ENCODE measurements around the gene BAG2.

DNA sequence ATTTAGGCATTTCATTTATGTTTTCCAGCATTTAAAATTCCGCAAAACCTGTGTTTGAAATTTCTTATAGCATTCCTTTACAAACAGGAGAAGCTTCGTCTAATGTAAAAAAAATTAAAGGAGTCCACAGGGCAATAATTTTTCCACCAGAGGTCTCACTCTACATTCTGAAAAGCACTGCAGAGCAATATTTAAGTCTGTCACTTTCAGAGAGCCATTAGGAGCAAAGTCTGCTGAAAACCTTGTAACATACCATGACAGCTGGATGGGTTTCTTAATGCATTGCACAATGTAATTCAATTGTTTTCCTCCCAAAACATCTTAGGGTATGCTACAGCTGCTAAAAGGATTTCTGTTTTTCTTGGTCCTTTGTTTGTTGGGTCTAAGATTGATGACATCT, 18.0 kb downstream of the BAG2 start:
- TF ChIP-seq, protein P1, sequence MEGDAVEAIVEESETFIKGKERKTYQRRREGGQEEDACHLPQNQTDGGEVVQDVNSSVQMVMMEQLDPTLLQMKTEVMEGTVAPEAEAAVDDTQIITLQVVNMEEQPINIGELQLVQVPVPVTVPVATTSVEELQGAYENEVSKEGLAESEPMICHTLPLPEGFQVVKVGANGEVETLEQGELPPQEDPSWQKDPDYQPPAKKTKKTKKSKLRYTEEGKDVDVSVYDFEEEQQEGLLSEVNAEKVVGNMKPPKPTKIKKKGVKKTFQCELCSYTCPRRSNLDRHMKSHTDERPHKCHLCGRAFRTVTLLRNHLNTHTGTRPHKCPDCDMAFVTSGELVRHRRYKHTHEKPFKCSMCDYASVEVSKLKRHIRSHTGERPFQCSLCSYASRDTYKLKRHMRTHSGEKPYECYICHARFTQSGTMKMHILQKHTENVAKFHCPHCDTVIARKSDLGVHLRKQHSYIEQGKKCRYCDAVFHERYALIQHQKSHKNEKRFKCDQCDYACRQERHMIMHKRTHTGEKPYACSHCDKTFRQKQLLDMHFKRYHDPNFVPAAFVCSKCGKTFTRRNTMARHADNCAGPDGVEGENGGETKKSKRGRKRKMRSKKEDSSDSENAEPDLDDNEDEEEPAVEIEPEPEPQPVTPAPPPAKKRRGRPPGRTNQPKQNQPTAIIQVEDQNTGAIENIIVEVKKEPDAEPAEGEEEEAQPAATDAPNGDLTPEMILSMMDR (IDR thresholded peaks at IDR 0.05), result peak; percentile 70; the same call in 1 of the 2 replicates
- TF ChIP-seq POLR2AphosphoS5 (IDR thresholded peaks at IDR 0.05; ENCODE audit: low read depth, low read length), result no peak
